GM19372 (cell line): ENCODE results near the gene FAM3A.
A peak's percentile ranks its signal among the peaks of the same experiment; 100 is the strongest.

Experiments
- ATAC-seq: cut with Tn5 transposase; IDR thresholded peaks from one replicate; pipeline ENCODE4 v1.9.1; 2021; ENCODE audit warnings: mild to moderate bottlenecking, low read depth, moderate library complexity; ENCODE audit not compliant: unreplicated experiment

The FAM3A gene

DNA sequence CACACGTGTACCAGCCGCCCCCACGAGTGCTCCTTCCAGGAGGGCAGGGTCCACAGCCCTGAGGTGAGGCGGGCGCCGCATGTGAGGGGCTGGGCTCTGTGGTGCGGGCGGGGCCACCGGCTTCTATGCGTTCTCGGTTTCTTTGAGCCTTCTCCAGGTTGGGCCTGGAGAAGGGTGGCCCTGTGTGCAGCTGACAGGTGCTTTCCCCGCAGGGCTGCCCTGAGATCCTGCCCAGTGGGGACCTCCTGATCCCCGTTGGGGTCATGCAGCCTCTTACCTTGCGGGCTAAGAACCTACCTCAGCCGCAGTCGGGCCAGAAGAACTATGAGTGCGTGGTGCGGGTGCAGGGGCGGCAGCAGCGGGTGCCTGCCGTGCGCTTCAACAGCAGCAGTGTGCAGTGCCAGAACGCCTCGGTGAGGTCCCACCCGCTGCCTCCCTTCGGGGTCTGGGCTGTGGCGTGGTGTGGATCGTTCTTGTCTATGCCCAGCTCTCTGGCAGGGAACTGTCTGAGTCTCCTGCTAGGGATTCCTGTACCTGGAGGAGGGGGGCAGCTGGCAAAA, 51.1 kb downstream of the FAM3A start:
- no peak for ATAC-seq

- no peak for ATAC-seq
These were observed 52.3 kb downstream of the FAM3A start for GRCh38 chrX:154463611-154464220.

GRCh38 chrX:154462396-154462795, 53.6 kb downstream of the FAM3A start:
- ATAC-seq: no peak

DNA sequence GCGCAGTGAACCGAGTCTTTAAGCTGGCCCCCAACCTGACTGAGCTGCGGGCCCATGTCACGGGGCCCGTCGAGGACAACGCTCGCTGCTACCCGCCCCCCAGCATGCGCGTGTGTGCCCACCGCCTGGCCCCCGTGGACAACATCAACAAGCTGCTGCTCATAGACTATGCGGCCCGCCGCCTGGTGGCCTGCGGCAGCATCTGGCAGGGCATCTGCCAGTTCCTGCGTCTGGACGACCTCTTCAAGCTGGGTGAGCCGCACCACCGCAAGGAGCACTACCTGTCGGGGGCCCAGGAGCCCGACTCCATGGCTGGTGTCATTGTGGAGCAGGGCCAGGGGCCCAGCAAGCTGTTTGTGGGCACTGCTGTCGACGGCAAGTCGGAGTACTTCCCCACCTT, 55.7 kb downstream of the FAM3A start:
- ATAC-seq: no peak

DNA sequence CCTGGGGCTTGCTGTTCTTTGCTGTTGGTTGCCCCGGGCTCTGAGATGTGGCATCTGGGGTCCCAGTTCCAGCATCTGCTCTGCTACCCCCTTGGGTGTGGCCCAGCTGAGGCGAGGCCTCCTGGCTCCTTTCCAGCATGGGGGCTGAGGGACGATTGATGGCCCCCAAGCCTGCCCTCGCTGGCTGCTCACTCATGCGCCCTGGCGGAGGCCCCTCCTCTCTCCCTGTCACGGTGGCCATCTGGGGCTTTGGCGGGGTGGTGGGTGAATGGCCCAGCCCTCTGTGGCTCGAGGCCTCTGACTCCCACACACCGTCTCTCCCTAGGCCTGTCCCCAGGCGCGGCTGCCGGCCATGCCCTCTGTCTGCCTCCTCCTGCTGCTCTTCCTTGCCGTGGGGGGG, 56.2 kb downstream of the FAM3A start:
- ATAC-seq: no peak

GRCh38 chrX:154458954-154459778, 56.9 kb downstream of the FAM3A start:
- no peak for ATAC-seq

GRCh38 chrX:154458116-154458953, 57.7 kb downstream of the FAM3A start, which contains the start of gene PLXNA3:
PLXNA3 (plus strand) TSS chrX:154458281; CDS start chrX:154460184, 1,903 bp downstream.
- ATAC-seq: peak; percentile 66

GRCh38 chrX:154457491-154458115, 58.4 kb downstream of the FAM3A start:
- peak; percentile 64 for ATAC-seq
